Nephron (organoid): ENCODE results near the gene MEN1.

Experiments
- H3K27ac Mint-ChIP-seq, 3 experiments: 2 replicates each; pipeline ENCODE4 v1.8.0; 2020; ENCODE audit warnings: mixed read lengths in 3 of 3, mild to moderate bottlenecking in 2 of 3, moderate library complexity in 1 of 3
- H3K27me3 Mint-ChIP-seq: 2 replicates; pipeline ENCODE4 v1.8.0; 2021; ENCODE audit warnings: low read depth, mild to moderate bottlenecking, moderate library complexity, mixed read lengths
- H3K36me3 Mint-ChIP-seq: 2 replicates; pipeline ENCODE4 v1.8.0; 2020; ENCODE audit warnings: low read depth, mixed read lengths
- H3K4me1 Mint-ChIP-seq: 2 replicates; pipeline ENCODE4 v1.8.0; 2020; ENCODE audit warnings: mixed read lengths
- H3K4me3 Mint-ChIP-seq, 3 experiments: 2 replicates each; pipeline ENCODE4 v1.8.0; 2020; ENCODE audit warnings: mild to moderate bottlenecking in 3 of 3, mixed read lengths in 3 of 3, moderate library complexity in 2 of 3
- H3K9me3 Mint-ChIP-seq: 2 replicates; pipeline ENCODE4 v1.8.0; 2020; ENCODE audit warnings: mixed read lengths
- TF ChIP-seq, protein P1 (sequence below), 3 experiments: fragments of 200-600 bp; sonication (generic); IDR thresholded peaks; one replicate each; pipeline ENCODE4 v1.5.0; 2021; ENCODE audit warnings: antibody characterized with exemption in 3 of 3; ENCODE audit not compliant: unreplicated experiment in 3 of 3

Gene MEN1

DNA sequence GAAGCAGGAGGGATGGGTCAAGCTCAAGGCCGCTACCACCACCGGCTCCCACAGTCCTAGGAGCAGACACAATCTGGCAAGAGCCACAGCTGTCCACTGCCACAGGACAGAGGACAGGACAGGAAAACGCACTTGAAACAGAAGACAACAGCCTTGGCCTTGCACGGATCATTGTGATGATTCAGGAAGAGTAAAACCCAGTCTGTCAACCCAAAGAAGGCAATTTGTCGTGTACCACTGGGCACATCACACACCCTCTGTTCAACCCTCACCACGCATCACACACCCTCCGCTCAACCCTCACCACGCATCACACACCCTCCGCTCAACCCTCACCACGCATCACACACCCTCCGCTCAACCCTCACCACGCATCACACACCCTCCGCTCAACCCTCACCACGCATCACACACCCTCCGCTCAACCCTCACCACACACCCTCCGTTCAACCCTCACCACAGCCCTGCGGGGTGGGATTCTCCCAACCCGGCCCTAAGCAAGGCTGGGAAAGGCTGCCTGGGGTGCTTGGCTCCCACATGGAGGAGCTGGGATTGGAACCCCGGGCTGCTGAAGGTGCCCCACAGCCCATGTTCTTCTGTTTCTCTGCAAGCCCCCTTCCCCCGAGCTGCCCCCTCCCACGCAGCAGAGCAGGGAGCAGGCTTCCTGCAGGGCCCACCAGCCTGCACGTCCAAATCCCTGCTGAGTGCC is 45.4 kb upstream of the MEN1 start:
- Mint-ChIP-seq H3K9me3 (no peaks in the 10 kb centered on the region), H3K36me3 (peaks cover 20% of the 10 kb centered on the region), H3K4me3 (no peak overlapping the region), H3K27ac (peak overlapping the region in 1 of 3 experiments; percentile 42), H3K27me3 (no peaks in the 10 kb centered on the region), H3K4me1 (peaks cover 17% of the 10 kb centered on the region)
- TF ChIP-seq, protein P1, sequence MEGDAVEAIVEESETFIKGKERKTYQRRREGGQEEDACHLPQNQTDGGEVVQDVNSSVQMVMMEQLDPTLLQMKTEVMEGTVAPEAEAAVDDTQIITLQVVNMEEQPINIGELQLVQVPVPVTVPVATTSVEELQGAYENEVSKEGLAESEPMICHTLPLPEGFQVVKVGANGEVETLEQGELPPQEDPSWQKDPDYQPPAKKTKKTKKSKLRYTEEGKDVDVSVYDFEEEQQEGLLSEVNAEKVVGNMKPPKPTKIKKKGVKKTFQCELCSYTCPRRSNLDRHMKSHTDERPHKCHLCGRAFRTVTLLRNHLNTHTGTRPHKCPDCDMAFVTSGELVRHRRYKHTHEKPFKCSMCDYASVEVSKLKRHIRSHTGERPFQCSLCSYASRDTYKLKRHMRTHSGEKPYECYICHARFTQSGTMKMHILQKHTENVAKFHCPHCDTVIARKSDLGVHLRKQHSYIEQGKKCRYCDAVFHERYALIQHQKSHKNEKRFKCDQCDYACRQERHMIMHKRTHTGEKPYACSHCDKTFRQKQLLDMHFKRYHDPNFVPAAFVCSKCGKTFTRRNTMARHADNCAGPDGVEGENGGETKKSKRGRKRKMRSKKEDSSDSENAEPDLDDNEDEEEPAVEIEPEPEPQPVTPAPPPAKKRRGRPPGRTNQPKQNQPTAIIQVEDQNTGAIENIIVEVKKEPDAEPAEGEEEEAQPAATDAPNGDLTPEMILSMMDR (IDR thresholded peaks at IDR 0.05; ENCODE audit: unreplicated experiment in 3 of 3): no peak

DNA sequence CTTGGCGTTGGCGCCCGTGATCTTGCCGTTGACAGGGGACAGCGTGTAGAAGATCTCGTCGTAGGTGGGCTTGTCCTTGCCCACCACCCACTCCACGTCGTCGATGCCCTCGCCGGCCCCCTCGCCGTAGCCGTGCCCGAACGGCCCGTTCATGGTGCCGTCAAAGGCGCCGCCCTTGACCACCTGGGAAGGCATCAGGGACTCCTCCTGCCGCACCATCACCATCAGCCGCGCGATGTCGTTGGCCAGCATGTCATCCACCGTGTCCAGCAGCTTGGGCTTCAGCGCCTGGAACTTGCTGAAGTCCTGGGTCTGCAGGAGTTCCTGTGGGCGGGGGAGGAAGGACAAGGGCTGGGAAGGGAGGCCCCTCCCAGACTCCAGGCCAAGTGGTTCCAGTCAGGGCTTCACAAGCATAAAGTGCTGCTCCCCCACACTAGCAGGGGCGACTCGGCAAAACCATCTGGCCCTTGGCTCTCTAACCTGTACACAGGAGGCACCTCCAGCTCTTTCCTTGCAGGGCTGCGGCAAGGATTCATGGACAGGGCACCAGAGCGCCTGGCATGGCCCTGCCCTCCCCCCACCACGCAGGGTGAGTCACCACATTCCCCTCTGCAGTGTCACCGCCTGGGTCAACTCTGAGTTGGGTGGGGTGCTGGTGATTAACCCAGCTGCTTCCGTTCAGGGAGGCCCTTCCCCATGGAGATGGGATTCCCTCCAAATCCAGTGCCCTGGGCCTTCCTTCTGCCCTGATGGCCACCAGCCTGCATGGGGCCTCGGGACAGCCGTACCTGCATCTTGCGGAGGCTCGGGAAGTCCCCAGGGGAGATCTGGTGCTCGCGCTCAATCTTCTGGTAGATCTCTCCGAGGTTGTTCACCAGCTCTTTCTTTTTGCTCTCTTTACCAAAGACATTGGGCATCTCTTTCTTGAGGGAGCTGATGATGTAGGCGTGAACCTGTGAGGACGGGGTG is 44.5 kb upstream of the MEN1 start:
- peaks cover 16% of the 10 kb centered on the region for H3K36me3 Mint-ChIP-seq
- H3K27me3 Mint-ChIP-seq: no peaks in the 10 kb centered on the region
- H3K9me3 Mint-ChIP-seq: no peaks in the 10 kb centered on the region
- TF ChIP-seq, protein P1 (IDR thresholded peaks at IDR 0.05; ENCODE audit: unreplicated experiment in 3 of 3): no peak
- H3K4me3 Mint-ChIP-seq: peak overlapping the region in 1 of 3 experiments; percentile 30
- peak overlapping the region in 1 of 3 experiments; percentile 42 for H3K27ac Mint-ChIP-seq
- peaks cover 13% of the 10 kb centered on the region for H3K4me1 Mint-ChIP-seq

DNA sequence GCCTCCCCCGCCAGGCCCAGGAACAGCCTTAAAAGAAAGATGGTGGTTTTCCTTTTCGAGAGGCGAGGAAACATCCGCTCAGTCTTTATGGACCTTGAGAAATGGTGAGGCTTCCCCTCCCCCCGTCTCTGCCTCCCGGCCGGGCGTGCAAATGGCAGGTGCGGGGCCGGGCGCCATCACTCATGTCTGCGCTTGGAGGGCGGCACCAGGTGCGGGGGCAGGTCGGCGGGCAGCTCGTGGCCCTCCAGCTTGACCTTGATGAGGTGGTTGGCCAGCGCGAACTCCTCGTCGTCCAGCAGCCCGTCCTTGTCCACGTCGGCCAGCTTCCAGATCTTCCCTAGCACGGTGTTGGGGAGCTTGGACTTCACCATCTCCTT is 43.8 kb upstream of the MEN1 start:
- Mint-ChIP-seq H3K4me1 (peaks cover 13% of the 10 kb centered on the region), H3K27ac (no peak overlapping the region)

DNA sequence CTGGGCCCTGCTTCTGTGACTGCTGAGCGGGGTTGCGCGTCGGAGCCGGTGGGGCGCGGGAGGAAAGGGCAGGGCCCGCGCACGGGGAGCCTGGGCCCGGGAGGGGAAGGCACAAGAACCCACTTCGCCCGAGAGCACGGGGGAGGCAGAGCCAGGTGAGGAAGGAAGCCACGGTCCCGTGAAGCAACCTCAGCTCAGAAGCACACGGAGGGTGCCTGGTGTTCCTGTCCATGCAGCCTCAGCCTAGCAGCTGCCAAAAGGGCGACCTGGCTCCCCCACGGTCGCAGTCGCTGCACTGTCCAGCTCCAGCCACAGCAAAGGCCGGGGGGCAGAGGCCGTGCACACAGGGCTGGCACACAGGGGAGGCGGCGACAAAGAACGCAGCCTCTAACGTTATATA is 43.4 kb upstream of the MEN1 start:
- no peaks in the 10 kb centered on the region for H3K9me3 Mint-ChIP-seq
- H3K36me3 Mint-ChIP-seq: peaks cover 12% of the 10 kb centered on the region
- H3K27me3 Mint-ChIP-seq: no peaks in the 10 kb centered on the region
- TF ChIP-seq, protein P1 (IDR thresholded peaks at IDR 0.05; ENCODE audit: unreplicated experiment in 3 of 3): no peak
- no peak overlapping the region for H3K27ac Mint-ChIP-seq
- H3K4me1 Mint-ChIP-seq: peaks cover 13% of the 10 kb centered on the region
- H3K4me3 Mint-ChIP-seq: no peak overlapping the region

More for the DNA sequence above, 43.8 kb upstream of the MEN1 start:
- TF ChIP-seq, protein P1 (IDR thresholded peaks at IDR 0.05; ENCODE audit: unreplicated experiment in 3 of 3): no peak
- H3K4me3 Mint-ChIP-seq: no peak overlapping the region
- H3K9me3 Mint-ChIP-seq: no peaks in the 10 kb centered on the region
- H3K36me3 Mint-ChIP-seq: peaks cover 12% of the 10 kb centered on the region
- no peaks in the 10 kb centered on the region for H3K27me3 Mint-ChIP-seq

DNA sequence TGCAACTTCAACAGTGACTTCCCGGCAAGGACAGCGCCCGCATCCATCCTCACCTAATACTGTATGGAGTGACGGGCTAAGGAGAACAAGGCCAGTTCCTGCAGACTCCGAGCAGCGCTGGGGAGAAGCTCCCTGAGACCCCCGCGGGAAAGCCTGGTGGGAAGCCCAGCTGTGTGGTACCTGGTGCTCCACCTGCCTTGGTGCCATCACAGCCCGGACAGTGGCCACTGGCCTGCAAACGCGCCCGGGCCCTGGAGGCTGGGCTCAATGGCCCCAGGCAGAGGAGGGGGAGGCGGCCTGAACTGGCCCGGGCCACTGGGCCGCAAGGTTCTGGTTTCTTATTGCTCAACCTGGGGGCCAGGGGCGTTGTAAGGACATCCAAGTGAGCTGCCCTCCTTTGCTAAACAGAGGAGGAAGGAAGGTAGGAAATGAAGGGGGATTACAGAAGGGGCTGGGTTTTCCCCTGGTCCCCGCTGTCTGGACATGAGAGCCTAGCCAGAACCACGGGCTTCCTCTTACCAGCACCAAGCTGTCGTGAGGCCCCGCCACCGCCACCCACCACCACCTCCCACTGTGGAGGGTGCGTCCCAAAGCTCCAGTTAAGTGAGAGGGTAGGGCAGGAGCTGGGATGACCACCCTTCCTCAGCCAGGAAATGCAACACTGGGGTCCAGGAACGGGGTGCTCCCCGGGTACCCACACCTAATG is 42.6 kb upstream of the MEN1 start:
- Mint-ChIP-seq H3K9me3 (no peaks in the 10 kb centered on the region), H3K36me3 (peaks cover 12% of the 10 kb centered on the region), H3K27ac (no peak overlapping the region), H3K4me1 (peaks cover 13% of the 10 kb centered on the region), H3K4me3 (no peak overlapping the region), H3K27me3 (no peaks in the 10 kb centered on the region)
- TF ChIP-seq, protein P1 (IDR thresholded peaks at IDR 0.05; ENCODE audit: unreplicated experiment in 3 of 3): no peak
